ENCODE data around the gene ACSL6.

ACSL6 gene

GRCh38 chr5:132025403-132025971 lies 14.0 kb upstream of the ACSL6 start:
- peaks cover 18% of the 10 kb centered on the region for H3K4me1 Mint-ChIP-seq (ENCODE audit: low read depth)
- H3K27ac Mint-ChIP-seq: no peak overlapping the region
- no peaks in the 10 kb centered on the region for H3K27me3 Mint-ChIP-seq
- no peak overlapping the region for H3K4me3 Mint-ChIP-seq
- peaks cover 3% of the 10 kb centered on the region for H3K36me3 Mint-ChIP-seq
- H3K9me3 Mint-ChIP-seq (ENCODE audit: low read depth): no peaks in the 10 kb centered on the region

DNA sequence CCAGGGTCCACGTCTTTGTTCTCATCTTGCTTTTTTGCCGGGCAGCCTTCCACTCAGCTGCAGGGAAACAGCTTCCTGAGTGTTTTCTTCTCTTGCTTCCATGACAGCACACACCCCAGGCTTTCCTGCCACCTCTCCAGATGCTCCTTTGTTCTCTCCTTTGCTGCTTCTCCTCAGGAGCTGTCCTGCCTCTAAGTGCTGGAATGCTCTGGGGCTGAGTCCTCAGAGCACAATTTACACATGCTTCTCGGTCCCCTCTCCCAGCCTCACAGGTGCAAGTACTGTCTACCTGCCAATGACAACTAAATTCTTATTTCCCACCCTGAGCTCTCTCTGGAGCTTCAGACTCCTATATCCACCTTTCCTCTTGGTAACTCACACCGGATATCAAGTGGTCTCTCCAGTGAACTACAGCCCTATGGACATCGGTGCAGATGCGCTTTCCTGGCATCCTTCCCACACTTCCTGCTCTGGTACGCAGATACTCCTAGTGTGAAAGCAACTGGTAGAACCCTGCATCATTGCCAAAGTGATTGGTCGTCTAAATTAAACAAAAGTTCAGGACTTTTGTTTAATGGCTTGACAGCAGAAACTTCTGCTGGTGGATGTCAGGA lies 13.4 kb upstream of the ACSL6 start:
- Mint-ChIP-seq H3K4me3 (no peak overlapping the region), H3K4me1 (ENCODE audit: low read depth) (peaks cover 24% of the 10 kb centered on the region), H3K27ac (no peak overlapping the region), H3K27me3 (no peaks in the 10 kb centered on the region), H3K36me3 (no peaks in the 10 kb centered on the region), H3K9me3 (ENCODE audit: low read depth) (no peaks in the 10 kb centered on the region)

- Mint-ChIP-seq H3K4me1 (ENCODE audit: low read depth) (peaks cover 30% of the 10 kb centered on the region), H3K36me3 (no peaks in the 10 kb centered on the region), H3K27me3 (no peaks in the 10 kb centered on the region), H3K4me3 (no peak overlapping the region), H3K27ac (no peak overlapping the region), H3K9me3 (ENCODE audit: low read depth) (no peaks in the 10 kb centered on the region)
Observed at GRCh38 chr5:132024117-132024435, 12.6 kb upstream of the ACSL6 start.

DNA sequence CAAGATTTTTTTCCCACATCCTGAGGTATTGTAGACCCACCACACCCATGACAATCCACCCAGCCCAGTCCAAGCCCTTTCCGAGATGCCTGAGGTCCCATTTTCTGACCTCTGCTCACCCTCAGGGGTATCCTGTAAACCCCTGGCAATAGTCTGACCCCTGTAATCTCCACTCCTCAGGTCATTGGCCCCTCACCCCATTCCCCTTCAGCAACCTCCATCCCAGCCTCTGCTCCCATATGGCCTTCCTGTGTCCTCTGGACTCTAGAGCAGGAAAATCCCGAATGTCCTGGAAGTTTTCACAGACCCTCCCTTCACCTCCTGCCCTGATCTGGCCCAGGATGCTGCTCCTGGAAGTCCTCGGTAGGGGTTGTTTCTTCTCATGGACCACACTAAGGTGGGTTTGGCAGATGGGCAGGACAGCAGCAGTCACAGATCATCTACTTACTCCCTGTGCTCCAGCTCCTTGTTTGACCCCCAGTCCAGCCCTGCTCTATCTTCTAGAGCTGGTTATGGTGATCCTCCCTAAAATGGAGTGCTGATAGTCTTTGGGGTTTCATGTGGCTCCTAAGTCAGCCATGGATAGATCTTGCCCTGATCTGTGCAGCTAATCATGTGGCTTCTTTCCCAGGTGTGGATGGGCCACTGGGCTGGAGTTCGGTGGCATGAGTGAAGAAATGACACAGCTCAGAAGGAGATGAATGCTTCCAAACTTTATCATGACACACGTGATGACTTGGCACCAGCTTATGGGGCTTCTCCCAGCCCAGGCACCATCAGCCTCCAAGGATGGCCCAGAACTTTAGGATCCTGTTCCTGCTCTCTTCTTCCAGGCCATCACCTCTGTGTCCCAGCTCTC lies 12.0 kb upstream of the ACSL6 start:
- peak overlapping the region; percentile 64 for H3K27ac Mint-ChIP-seq
- H3K4me3 Mint-ChIP-seq: peak overlapping the region; percentile 8
- H3K9me3 Mint-ChIP-seq (ENCODE audit: low read depth): no peaks in the 10 kb centered on the region
- H3K4me1 Mint-ChIP-seq (ENCODE audit: low read depth): peaks cover 35% of the 10 kb centered on the region
- no peaks in the 10 kb centered on the region for H3K27me3 Mint-ChIP-seq
- no peaks in the 10 kb centered on the region for H3K36me3 Mint-ChIP-seq

DNA sequence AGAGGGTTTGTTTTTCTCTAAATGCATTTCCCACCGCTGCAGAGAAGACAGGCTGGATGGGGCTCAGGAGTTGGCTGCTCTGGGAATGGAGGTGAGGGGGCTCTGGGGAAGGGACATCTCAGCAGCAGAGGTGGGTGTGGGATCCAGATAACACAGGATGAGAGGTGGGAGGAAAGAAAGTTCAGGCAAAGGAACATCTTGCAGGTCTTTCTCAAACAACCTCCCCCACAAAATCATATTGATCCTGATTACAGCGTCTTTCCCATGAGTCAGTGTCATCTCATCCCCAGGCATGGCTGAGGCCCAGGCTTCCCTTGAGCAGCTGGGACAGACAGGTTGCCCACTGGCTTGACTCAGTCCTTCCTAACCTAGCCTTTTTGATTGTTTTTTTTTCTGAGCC lies 11.3 kb upstream of the ACSL6 start:
- Mint-ChIP-seq H3K4me3 (peak overlapping the region; percentile 8), H3K4me1 (ENCODE audit: low read depth) (peaks cover 35% of the 10 kb centered on the region), H3K36me3 (no peaks in the 10 kb centered on the region), H3K27me3 (no peaks in the 10 kb centered on the region), H3K27ac (peak overlapping the region; percentile 64), H3K9me3 (ENCODE audit: low read depth) (no peaks in the 10 kb centered on the region)

DNA sequence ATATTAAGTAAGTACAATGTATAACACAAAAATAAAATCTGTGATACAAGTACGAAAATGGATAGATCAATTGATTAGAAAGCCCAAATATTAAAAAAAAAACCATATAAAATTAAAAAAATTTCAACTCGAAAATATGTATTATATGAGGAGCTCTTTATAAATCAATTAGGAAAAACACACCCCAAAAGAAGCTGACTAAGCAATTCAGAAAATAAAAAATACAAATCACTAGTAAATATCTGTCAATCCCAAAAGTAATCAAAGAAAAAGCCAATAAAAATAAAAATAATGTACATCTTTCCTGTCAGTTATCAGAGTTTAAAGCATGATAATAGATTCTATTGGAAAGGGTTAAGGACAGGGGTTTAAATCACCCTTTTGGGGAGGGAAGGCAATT lies 10.2 kb upstream of the ACSL6 start:
- Mint-ChIP-seq H3K4me1 (ENCODE audit: low read depth) (peaks cover 37% of the 10 kb centered on the region), H3K9me3 (ENCODE audit: low read depth) (no peaks in the 10 kb centered on the region), H3K27ac (no peak overlapping the region), H3K4me3 (no peak overlapping the region), H3K27me3 (no peaks in the 10 kb centered on the region), H3K36me3 (no peaks in the 10 kb centered on the region)

GRCh38 chr5:132020568-132021339 lies 9.3 kb upstream of the ACSL6 start:
- Mint-ChIP-seq H3K4me1 (ENCODE audit: low read depth) (peaks cover 39% of the 10 kb centered on the region), H3K27me3 (no peaks in the 10 kb centered on the region), H3K9me3 (ENCODE audit: low read depth) (no peaks in the 10 kb centered on the region), H3K4me3 (peak overlapping the region; percentile 20), H3K27ac (peak overlapping the region; percentile 91), H3K36me3 (no peaks in the 10 kb centered on the region)

DNA sequence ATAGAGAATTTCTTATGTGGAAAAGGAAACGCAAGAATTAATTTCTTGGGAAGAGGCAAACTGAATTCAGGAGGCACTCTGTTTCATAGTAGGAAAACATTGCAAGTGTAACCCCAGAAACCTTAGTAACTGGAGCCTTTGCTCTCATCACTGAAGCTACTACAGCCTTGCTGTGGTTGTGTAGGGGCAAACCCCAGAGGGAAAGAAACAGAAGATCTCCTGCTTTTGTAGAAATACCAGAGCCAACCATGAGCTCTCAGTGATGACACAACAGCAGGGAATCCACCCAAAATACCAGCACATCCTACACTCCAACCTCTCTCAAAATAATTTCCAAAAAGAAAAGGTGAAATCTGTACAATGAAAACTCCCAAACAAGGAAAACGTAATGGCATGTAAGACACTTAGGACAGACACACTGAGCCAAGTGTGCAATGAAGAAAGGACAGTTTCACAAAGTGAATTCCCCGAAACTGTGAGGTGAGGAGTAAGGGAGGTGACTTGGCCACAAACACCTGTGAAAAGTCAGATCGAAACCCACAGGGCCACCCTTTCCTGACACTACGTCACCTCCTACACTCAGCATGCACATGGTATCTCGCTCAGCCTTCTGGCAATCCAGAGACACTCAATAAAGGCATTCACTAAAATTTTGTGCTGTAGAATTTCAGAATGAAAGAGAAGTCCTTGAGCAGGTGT lies 8.5 kb upstream of the ACSL6 start:
- Mint-ChIP-seq H3K4me3 (peak overlapping the region; percentile 51), H3K9me3 (ENCODE audit: low read depth) (no peaks in the 10 kb centered on the region), H3K36me3 (no peaks in the 10 kb centered on the region), H3K4me1 (ENCODE audit: low read depth) (peaks cover 39% of the 10 kb centered on the region), H3K27ac (peak overlapping the region; percentile 91), H3K27me3 (no peaks in the 10 kb centered on the region)

DNA sequence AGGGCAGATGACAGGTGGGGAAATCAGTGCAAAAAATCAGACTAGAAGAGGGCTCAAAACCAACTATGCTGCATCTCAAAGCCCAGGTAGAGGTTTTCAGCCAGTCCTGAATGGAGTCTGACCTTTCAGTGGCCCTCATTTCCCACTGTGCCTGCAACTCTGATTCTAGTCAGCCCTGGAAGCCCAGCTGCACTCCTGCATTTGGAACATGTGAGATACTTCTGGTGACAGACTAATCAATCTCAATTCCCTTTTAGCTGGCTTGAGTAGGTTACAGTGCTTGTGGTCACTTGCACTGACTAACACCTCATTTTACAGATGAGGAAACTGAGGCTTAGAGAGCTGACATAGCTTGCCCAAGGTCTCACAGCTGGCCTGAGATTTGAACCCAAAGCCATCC lies 7.9 kb upstream of the ACSL6 start:
- Mint-ChIP-seq H3K4me3 (peak overlapping the region; percentile 25), H3K9me3 (ENCODE audit: low read depth) (no peaks in the 10 kb centered on the region), H3K36me3 (no peaks in the 10 kb centered on the region), H3K27ac (peak overlapping the region; percentile 54), H3K4me1 (ENCODE audit: low read depth) (peaks cover 39% of the 10 kb centered on the region), H3K27me3 (no peaks in the 10 kb centered on the region)

GRCh38 chr5:132017738-132018625 lies 6.5 kb upstream of the ACSL6 start:
- H3K36me3 Mint-ChIP-seq: no peaks in the 10 kb centered on the region
- H3K9me3 Mint-ChIP-seq (ENCODE audit: low read depth): no peaks in the 10 kb centered on the region
- no peaks in the 10 kb centered on the region for H3K27me3 Mint-ChIP-seq
- no peak overlapping the region for H3K27ac Mint-ChIP-seq
- H3K4me3 Mint-ChIP-seq: no peak overlapping the region
- H3K4me1 Mint-ChIP-seq (ENCODE audit: low read depth): peaks cover 39% of the 10 kb centered on the region

- H3K4me3 Mint-ChIP-seq: no peak overlapping the region
- H3K9me3 Mint-ChIP-seq (ENCODE audit: low read depth): no peaks in the 10 kb centered on the region
- no peaks in the 10 kb centered on the region for H3K36me3 Mint-ChIP-seq
- peaks cover 41% of the 10 kb centered on the region for H3K4me1 Mint-ChIP-seq (ENCODE audit: low read depth)
- H3K27me3 Mint-ChIP-seq: peaks cover 2% of the 10 kb centered on the region
- no peak overlapping the region for H3K27ac Mint-ChIP-seq
Observed at GRCh38 chr5:132017316-132017715, 5.9 kb upstream of the ACSL6 start.

GRCh38 chr5:132016721-132017250 lies 5.3 kb upstream of the ACSL6 start:
- Mint-ChIP-seq H3K27ac (no peak overlapping the region), H3K4me3 (no peak overlapping the region), H3K27me3 (peaks cover 3% of the 10 kb centered on the region), H3K36me3 (no peaks in the 10 kb centered on the region), H3K9me3 (ENCODE audit: low read depth) (no peaks in the 10 kb centered on the region), H3K4me1 (ENCODE audit: low read depth) (peaks cover 44% of the 10 kb centered on the region)

- Mint-ChIP-seq H3K9me3 (ENCODE audit: low read depth) (no peaks in the 10 kb centered on the region), H3K4me3 (peak overlapping the region; percentile 1), H3K27ac (no peak overlapping the region), H3K4me1 (ENCODE audit: low read depth) (peaks cover 38% of the 10 kb centered on the region), H3K27me3 (peaks cover 5% of the 10 kb centered on the region), H3K36me3 (no peaks in the 10 kb centered on the region)
Observed at GRCh38 chr5:132013711-132014110, 2.3 kb upstream of the ACSL6 start.
